Progenitor cell of endocrine pancreas (in vitro differentiated cells): Measurements from ENCODE around the gene NPAS2. TPM values are rescaled to one million over a fixed set of nuclear protein-coding genes. Genes with fewer than 3 reads are reported as not detected.

ENCODE experiments used
- DNase-seq: peaks from one replicate; pipeline ENCODE4 v3.0.0; 2021; ENCODE audit warnings: low spot score; ENCODE audit not compliant: unreplicated experiment
- H3K27ac Mint-ChIP-seq: 2 replicates; pipeline ENCODE4 v1.8.0; 2021; ENCODE audit warnings: mild to moderate bottlenecking, moderate library complexity, mixed read lengths
- H3K27me3 Mint-ChIP-seq: 2 replicates; pipeline ENCODE4 v1.8.0; 2021; ENCODE audit warnings: mixed read lengths
- H3K36me3 Mint-ChIP-seq: 2 replicates; pipeline ENCODE4 v1.8.0; 2022; ENCODE audit warnings: mixed read lengths; ENCODE audit not compliant: insufficient read depth
- H3K4me1 Mint-ChIP-seq: 2 replicates; pipeline ENCODE4 v1.8.0; 2021; ENCODE audit warnings: low read depth, mixed read lengths
- H3K4me3 Mint-ChIP-seq: 2 replicates; pipeline ENCODE4 v1.8.0; 2021; ENCODE audit warnings: low read depth, mild to moderate bottlenecking, moderate library complexity, mixed read lengths
- H3K9me3 Mint-ChIP-seq: 2 replicates; pipeline ENCODE4 v1.8.0; 2021; ENCODE audit warnings: low read depth, mixed read lengths
- total RNA-seq: library from RNA; stranded (reverse); gene quantifications from 2 replicates; pipeline ENCODE4 v1.2.1, GENCODE V29; 2021
- TF ChIP-seq, protein P1 (sequence below): fragments of 200-600 bp; sonication (generic); IDR thresholded peaks from one replicate; pipeline ENCODE4 v1.5.0; 2021; ENCODE audit warnings: antibody characterized with exemption, mild to moderate bottlenecking; ENCODE audit not compliant: unreplicated experiment

NPAS2 gene
- total RNA-seq, 1 donor from 2014 or later = 0.84 TPM

DNA sequence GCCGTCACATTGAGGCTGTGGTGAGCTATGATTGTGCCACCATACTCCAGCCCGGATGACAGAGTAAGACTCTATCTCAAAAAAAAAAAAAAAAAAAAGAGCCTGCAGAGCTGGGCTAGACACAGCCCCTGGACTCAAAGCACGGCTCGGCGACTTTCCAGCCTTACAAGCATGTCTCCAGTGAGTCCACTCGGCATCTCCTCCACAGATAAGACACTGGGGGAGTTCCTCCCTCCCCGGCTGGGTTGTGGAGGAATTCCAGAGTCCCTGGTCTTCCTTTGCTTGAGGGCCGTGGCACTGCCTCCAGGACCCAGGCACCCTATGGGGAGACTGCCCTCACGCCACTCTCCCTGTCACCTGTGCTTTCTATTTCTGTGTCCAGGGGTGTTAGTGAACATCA lies 151.3 kb downstream of the NPAS2 start:
- H3K27me3 Mint-ChIP-seq = peaks cover 4% of the 10 kb centered on the region
- TF ChIP-seq, protein P1, sequence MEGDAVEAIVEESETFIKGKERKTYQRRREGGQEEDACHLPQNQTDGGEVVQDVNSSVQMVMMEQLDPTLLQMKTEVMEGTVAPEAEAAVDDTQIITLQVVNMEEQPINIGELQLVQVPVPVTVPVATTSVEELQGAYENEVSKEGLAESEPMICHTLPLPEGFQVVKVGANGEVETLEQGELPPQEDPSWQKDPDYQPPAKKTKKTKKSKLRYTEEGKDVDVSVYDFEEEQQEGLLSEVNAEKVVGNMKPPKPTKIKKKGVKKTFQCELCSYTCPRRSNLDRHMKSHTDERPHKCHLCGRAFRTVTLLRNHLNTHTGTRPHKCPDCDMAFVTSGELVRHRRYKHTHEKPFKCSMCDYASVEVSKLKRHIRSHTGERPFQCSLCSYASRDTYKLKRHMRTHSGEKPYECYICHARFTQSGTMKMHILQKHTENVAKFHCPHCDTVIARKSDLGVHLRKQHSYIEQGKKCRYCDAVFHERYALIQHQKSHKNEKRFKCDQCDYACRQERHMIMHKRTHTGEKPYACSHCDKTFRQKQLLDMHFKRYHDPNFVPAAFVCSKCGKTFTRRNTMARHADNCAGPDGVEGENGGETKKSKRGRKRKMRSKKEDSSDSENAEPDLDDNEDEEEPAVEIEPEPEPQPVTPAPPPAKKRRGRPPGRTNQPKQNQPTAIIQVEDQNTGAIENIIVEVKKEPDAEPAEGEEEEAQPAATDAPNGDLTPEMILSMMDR = no peak
- no peak for DNase-seq
- H3K27ac Mint-ChIP-seq = no peak overlapping the region
- no peaks in the 10 kb centered on the region for H3K36me3 Mint-ChIP-seq
- H3K4me3 Mint-ChIP-seq = no peak overlapping the region
- no peaks in the 10 kb centered on the region for H3K9me3 Mint-ChIP-seq
- no peaks in the 10 kb centered on the region for H3K4me1 Mint-ChIP-seq

DNA sequence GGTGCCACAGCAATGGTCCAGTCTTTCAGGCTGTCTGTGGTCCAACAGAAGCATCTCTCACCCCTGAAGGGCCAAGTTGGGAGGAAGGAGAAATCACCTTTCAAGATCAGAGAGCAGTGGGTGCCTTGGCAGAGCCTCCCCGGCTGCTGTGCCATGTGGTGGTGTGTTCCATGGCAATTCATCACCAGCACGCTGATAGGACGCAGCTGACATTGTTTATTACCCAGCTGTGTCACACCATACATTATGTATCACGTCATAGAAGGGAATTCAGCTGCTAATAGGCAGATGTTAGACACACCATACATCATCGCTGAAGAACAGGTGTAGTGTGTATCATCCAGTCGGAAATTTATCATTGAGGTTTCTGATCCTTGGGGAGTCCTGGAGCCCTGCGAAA lies 152.5 kb downstream of the NPAS2 start:
- no peak for DNase-seq
- TF ChIP-seq, protein P1 = no peak
- H3K4me3 Mint-ChIP-seq = no peak overlapping the region
- H3K27me3 Mint-ChIP-seq = peaks cover 4% of the 10 kb centered on the region
- H3K4me1 Mint-ChIP-seq = no peaks in the 10 kb centered on the region
- H3K27ac Mint-ChIP-seq = no peak overlapping the region
- H3K36me3 Mint-ChIP-seq = no peaks in the 10 kb centered on the region
- no peaks in the 10 kb centered on the region for H3K9me3 Mint-ChIP-seq

DNA sequence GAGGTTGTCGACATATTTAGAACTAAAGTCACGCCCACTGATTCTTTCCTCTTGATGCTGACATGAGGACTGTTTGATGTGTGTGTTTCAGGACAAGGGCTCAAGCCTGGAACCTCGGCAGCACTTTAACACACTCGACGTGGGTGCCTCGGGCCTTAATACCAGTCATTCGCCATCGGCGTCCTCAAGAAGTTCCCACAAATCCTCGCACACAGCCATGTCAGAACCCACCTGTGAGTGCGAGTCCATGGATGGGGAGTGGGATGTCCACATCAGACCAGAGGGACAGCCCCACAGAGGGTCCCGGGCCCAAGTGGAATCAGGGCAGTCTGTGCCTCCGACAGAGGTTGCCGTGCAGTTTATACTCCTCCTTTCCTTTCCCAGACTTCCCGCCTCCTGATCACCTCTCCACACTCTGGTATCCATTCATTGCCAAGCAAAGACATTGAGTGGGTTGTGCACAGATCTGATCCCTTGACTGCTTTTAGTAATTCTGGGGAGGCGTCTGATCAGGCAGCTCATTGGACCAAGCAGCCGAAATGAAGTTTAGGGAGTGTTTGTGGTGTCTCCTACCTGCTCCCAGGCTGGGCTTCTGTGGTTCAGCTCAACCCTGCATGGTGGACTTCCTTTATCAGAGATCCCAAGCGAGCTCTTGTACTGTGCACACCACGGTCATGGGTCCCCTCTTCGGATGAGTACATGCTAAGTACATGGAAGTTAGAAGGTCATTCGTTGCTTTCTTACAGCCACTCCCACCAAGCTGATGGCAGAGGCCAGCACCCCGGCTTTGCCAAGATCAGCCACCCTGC lies 155.0 kb downstream of the NPAS2 start:
- no peak for DNase-seq
- H3K27me3 Mint-ChIP-seq = no peaks in the 10 kb centered on the region
- H3K27ac Mint-ChIP-seq = no peak overlapping the region
- no peaks in the 10 kb centered on the region for H3K9me3 Mint-ChIP-seq
- H3K4me1 Mint-ChIP-seq = no peaks in the 10 kb centered on the region
- H3K4me3 Mint-ChIP-seq = no peak overlapping the region
- TF ChIP-seq, protein P1 = no peak
- no peaks in the 10 kb centered on the region for H3K36me3 Mint-ChIP-seq

DNA sequence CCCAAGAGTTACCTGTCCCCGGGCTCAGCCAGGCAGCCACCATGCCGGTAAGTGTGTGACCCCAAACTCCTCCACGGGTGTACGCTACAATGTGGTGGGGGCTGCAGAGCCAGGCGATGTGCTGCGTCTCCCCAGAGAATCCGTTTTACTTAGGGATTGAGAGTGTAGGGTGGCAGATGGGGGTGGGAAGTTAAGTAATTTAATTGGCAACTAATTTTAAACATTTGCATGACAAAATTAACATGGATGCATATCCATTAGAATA lies 155.5 kb downstream of the NPAS2 start:
- Mint-ChIP-seq H3K27me3 (no peaks in the 10 kb centered on the region), H3K36me3 (no peaks in the 10 kb centered on the region), H3K4me1 (no peaks in the 10 kb centered on the region), H3K9me3 (no peaks in the 10 kb centered on the region), H3K27ac (no peak overlapping the region), H3K4me3 (no peak overlapping the region)
- TF ChIP-seq, protein P1 = no peak
- no peak for DNase-seq

DNA sequence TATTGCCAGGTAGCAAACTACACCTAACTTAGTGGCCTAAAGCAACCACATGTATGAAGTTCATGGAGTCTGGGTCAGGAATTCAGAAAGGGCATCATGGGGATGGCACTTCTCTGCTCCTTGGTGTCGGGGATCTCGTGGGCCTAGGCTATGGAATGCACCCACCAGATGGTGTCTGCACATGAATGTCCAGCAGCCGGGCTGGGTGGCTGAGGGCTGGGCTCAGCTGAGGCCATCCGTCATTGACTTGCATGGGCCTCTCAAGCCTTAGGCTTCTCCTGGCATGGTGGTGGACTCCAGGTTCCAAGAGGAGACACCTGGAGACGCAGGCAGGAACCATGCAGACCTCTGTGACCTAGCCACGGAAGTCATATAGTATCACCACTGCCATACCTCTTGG lies 156.1 kb downstream of the NPAS2 start:
- TF ChIP-seq, protein P1 = no peak

More for the DNA sequence above, 156.1 kb downstream of the NPAS2 start:
- peaks cover 2% of the 10 kb centered on the region for H3K4me1 Mint-ChIP-seq
- H3K4me3 Mint-ChIP-seq = no peak overlapping the region
- H3K36me3 Mint-ChIP-seq = no peaks in the 10 kb centered on the region
- no peak for DNase-seq
- peaks cover 2% of the 10 kb centered on the region for H3K27me3 Mint-ChIP-seq
- no peaks in the 10 kb centered on the region for H3K9me3 Mint-ChIP-seq
- no peak overlapping the region for H3K27ac Mint-ChIP-seq
